Embryonic facial prominence (tissue), 1 donor: ENCODE data around the gene ANK3.

ENCODE experiments used
- DNase-seq: peaks from one replicate; pipeline ENCODE4 v3.0.0-alpha.2; 2016; ENCODE audit errors: extremely low spot score

The ANK3 gene

GRCh38 chr10:60389413-60390025 lies at the start of gene ANK3:
ANK3 (minus strand) TSS chr10:60389875; CDS start chr10:60389538, 337 bp downstream.
- no peak for DNase-seq

- DNase-seq, result peak; percentile 68
Observed at GRCh38 chr10:60434418-60435046, 44.9 kb upstream of the ANK3 start.

- no peak for DNase-seq
Observed at GRCh38 chr10:60433684-60434083, 44.0 kb upstream of the ANK3 start.

- no peak for DNase-seq
Observed at GRCh38 chr10:60430836-60431597, 41.3 kb upstream of the ANK3 start.

- DNase-seq, result no peak
Observed at GRCh38 chr10:60430017-60430416, 40.3 kb upstream of the ANK3 start.

GRCh38 chr10:60429084-60429849 lies 39.6 kb upstream of the ANK3 start:
- no peak for DNase-seq

- no peak for DNase-seq
Observed at GRCh38 chr10:60428387-60428737, 38.7 kb upstream of the ANK3 start.

- no peak for DNase-seq
Observed at GRCh38 chr10:60427709-60428386, 38.2 kb upstream of the ANK3 start.

GRCh38 chr10:60427148-60427547 lies 37.5 kb upstream of the ANK3 start:
- DNase-seq, result no peak

GRCh38 chr10:60426425-60426824 lies 36.8 kb upstream of the ANK3 start:
- no peak for DNase-seq

- no peak for DNase-seq
Observed at GRCh38 chr10:60425392-60426110, 35.9 kb upstream of the ANK3 start.

GRCh38 chr10:60424971-60425370 lies 35.3 kb upstream of the ANK3 start:
- no peak for DNase-seq

- no peak for DNase-seq
Observed at GRCh38 chr10:60423920-60424319, 34.2 kb upstream of the ANK3 start.

GRCh38 chr10:60422809-60423208 lies 33.1 kb upstream of the ANK3 start:
- no peak for DNase-seq

GRCh38 chr10:60420991-60421894 lies 31.6 kb upstream of the ANK3 start:
- no peak for DNase-seq

- no peak for DNase-seq
Observed at GRCh38 chr10:60419249-60419648, 29.6 kb upstream of the ANK3 start.

- DNase-seq, result no peak
Observed at GRCh38 chr10:60417901-60418300, 28.2 kb upstream of the ANK3 start.

GRCh38 chr10:60417024-60417423 lies 27.3 kb upstream of the ANK3 start:
- no peak for DNase-seq

GRCh38 chr10:60414877-60415585 lies 25.4 kb upstream of the ANK3 start:
- DNase-seq, result no peak
